Astrocyte (in vitro differentiated cells and primary cell): ENCODE measurements around the gene DCP1B.

Experiments used
- EZH2 ChIP-seq: IDR thresholded peaks from 2 replicates; pipeline ENCODE4 v1.6.1; 2012; ENCODE audit warnings: mild to moderate bottlenecking, low read length, inconsistent platforms; ENCODE audit not compliant: insufficient read depth
- TF ChIP-seq, protein P1 (sequence below): IDR thresholded peaks from 2 replicates; pipeline ENCODE4 v1.5.1; 2011; ENCODE audit warnings: low read depth, mild to moderate bottlenecking, inconsistent platforms, low read length, moderate library complexity; ENCODE audit not compliant: insufficient read depth

DNA sequence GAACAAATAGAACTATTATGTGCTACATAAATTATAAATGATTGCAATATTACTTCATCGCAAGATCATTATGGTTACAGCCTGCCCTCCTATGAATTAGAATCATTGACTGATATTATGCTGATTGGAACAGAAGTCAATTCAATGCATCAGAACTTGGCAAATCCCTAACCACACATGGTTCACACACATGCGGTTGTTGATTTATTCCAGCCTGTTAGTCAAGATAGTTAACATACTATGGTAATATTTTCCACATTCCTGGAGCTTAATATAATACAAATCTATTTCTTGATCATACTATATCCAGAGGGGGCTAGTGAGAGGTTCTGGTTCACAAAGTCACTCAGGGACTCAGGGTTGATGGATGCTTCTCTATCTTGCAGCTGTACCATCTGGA is 38.8 kb upstream of the DCP1B start:
- TF ChIP-seq, protein P1, sequence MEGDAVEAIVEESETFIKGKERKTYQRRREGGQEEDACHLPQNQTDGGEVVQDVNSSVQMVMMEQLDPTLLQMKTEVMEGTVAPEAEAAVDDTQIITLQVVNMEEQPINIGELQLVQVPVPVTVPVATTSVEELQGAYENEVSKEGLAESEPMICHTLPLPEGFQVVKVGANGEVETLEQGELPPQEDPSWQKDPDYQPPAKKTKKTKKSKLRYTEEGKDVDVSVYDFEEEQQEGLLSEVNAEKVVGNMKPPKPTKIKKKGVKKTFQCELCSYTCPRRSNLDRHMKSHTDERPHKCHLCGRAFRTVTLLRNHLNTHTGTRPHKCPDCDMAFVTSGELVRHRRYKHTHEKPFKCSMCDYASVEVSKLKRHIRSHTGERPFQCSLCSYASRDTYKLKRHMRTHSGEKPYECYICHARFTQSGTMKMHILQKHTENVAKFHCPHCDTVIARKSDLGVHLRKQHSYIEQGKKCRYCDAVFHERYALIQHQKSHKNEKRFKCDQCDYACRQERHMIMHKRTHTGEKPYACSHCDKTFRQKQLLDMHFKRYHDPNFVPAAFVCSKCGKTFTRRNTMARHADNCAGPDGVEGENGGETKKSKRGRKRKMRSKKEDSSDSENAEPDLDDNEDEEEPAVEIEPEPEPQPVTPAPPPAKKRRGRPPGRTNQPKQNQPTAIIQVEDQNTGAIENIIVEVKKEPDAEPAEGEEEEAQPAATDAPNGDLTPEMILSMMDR = no peak
- no peak for TF ChIP-seq EZH2
